Measurements from ENCODE around the gene NHLRC4. TPM values are rescaled to one million over a fixed set of nuclear protein-coding genes. Genes with fewer than 3 reads are reported as not detected.

NHLRC4 gene
- polyA plus RNA-seq, 3 donors = 6.4 to 6.9 (median 6.6) TPM

Other genes with a start within 250 kb of the NHLRC4 start
- 10 to 100 TPM; 15.2 to 17.0 (median 15.5) TPM for gene AXIN1, start 214.3 kb upstream of the NHLRC4 start, polyA plus RNA-seq (ENCODE audit: insufficient read length in 3 of 3)
- 10 to 100 TPM; 58.9 to 70.6 (median 61.9) TPM for gene MRPL28, start 196.5 kb upstream of the NHLRC4 start, polyA plus RNA-seq (ENCODE audit: insufficient read length in 3 of 3)
- 10 to 100 TPM; 53.9 to 75.4 (median 66.1) TPM for gene PGAP6, start 185.0 kb upstream of the NHLRC4 start, polyA plus RNA-seq (ENCODE audit: insufficient read length in 3 of 3)
- gene NME4, start 169.8 kb upstream of the NHLRC4 start, polyA plus RNA-seq (ENCODE audit: insufficient read length in 3 of 3) = 100 to 1,000 TPM in 2 of 3 donors, 10 to 100 TPM in 1; 95.3 to 124 (median 109) TPM
- gene DECR2, start 165.1 kb upstream of the NHLRC4 start, polyA plus RNA-seq (ENCODE audit: insufficient read length in 3 of 3) = 10 to 100 TPM; 15.7 to 28.3 (median 21.6) TPM
- gene RAB11FIP3, start 141.4 kb upstream of the NHLRC4 start, polyA plus RNA-seq (ENCODE audit: insufficient read length in 3 of 3) = 10 to 100 TPM; 65.2 to 95.2 (median 81.0) TPM
- 10 to 100 TPM; 18.2 to 19.8 (median 18.2) TPM for gene CAPN15, start 39.3 kb upstream of the NHLRC4 start, polyA plus RNA-seq (ENCODE audit: insufficient read length in 3 of 3)
- 1 to 10 TPM; 7.4 to 8.6 (median 7.5) TPM for gene PRR35, start 6.6 kb upstream of the NHLRC4 start, polyA plus RNA-seq (ENCODE audit: insufficient read length in 3 of 3)
- gene PIGQ, start 3.0 kb downstream of the NHLRC4 start, polyA plus RNA-seq (ENCODE audit: insufficient read length in 3 of 3) = 10 to 100 TPM; 49.8 to 55.6 (median 50.4) TPM
- gene RAB40C, start 23.1 kb downstream of the NHLRC4 start, polyA plus RNA-seq (ENCODE audit: insufficient read length in 3 of 3) = 10 to 100 TPM; 12.7 to 16.6 (median 14.4) TPM
- 1 to 10 TPM in 1 of 3 donors, under 1 TPM in 2; 0.82 to 1.2 (median 0.94) TPM for gene WFIKKN1, start 64.0 kb downstream of the NHLRC4 start, polyA plus RNA-seq (ENCODE audit: insufficient read length in 3 of 3)
- 10 to 100 TPM; 34.8 to 45.2 (median 42.0) TPM for gene METTL26, start 69.3 kb downstream of the NHLRC4 start, polyA plus RNA-seq (ENCODE audit: insufficient read length in 3 of 3)
- gene MCRIP2, start 74.8 kb downstream of the NHLRC4 start, polyA plus RNA-seq (ENCODE audit: insufficient read length in 3 of 3) = 10 to 100 TPM; 11.1 to 15.5 (median 12.5) TPM
- 10 to 100 TPM; 22.4 to 27.5 (median 22.8) TPM for gene WDR90, start 82.4 kb downstream of the NHLRC4 start, polyA plus RNA-seq (ENCODE audit: insufficient read length in 3 of 3)
- 10 to 100 TPM; 58.2 to 68.2 (median 60.6) TPM for gene RHOT2, start 101.1 kb downstream of the NHLRC4 start, polyA plus RNA-seq (ENCODE audit: insufficient read length in 3 of 3)
- gene RHBDL1, start 108.7 kb downstream of the NHLRC4 start, polyA plus RNA-seq (ENCODE audit: insufficient read length in 3 of 3) = 1 to 10 TPM in 2 of 3 donors, under 1 TPM in 1; 0.58 to 1.5 (median 1.1) TPM
- 100 to 1,000 TPM; 117 to 125 (median 120) TPM for gene STUB1, start 113.4 kb downstream of the NHLRC4 start, polyA plus RNA-seq (ENCODE audit: insufficient read length in 3 of 3)
- gene JMJD8, start 117.3 kb downstream of the NHLRC4 start, polyA plus RNA-seq (ENCODE audit: insufficient read length in 3 of 3) = 10 to 100 TPM; 56.0 to 68.0 (median 65.2) TPM
- 10 to 100 TPM in 1 of 3 donors, 1 to 10 TPM in 2; 9.2 to 10.2 (median 9.5) TPM for gene WDR24, start 123.4 kb downstream of the NHLRC4 start, polyA plus RNA-seq (ENCODE audit: insufficient read length in 3 of 3)
- gene FBXL16, start 138.8 kb downstream of the NHLRC4 start, polyA plus RNA-seq (ENCODE audit: insufficient read length in 3 of 3) = 1 to 10 TPM in 2 of 3 donors, under 1 TPM in 1; 0.96 to 1.8 (median 1.1) TPM
- gene METRN, start 148.1 kb downstream of the NHLRC4 start, polyA plus RNA-seq (ENCODE audit: insufficient read length in 3 of 3) = 1 to 10 TPM; 4.5 to 6.0 (median 5.2) TPM
- 10 to 100 TPM in 2 of 3 donors, 1 to 10 TPM in 1; 8.4 to 11.0 (median 10.2) TPM for gene ANTKMT, start 154.1 kb downstream of the NHLRC4 start, polyA plus RNA-seq (ENCODE audit: insufficient read length in 3 of 3)
- gene CCDC78, start 159.4 kb downstream of the NHLRC4 start, polyA plus RNA-seq (ENCODE audit: insufficient read length in 3 of 3) = 1 to 10 TPM in 2 of 3 donors, under 1 TPM in 1; 0.74 to 1.3 (median 1.2) TPM
- 1 to 10 TPM; 3.4 to 4.0 (median 3.8) TPM for gene HAGHL, start 160.1 kb downstream of the NHLRC4 start, polyA plus RNA-seq (ENCODE audit: insufficient read length in 3 of 3)
- gene CIAO3, start 174.0 kb downstream of the NHLRC4 start, polyA plus RNA-seq (ENCODE audit: insufficient read length in 3 of 3) = 10 to 100 TPM; 18.9 to 23.4 (median 22.8) TPM
- gene MSLN, start 193.7 kb downstream of the NHLRC4 start, polyA plus RNA-seq (ENCODE audit: insufficient read length in 3 of 3) = 10 to 100 TPM; 12.1 to 24.9 (median 13.8) TPM
- 10 to 100 TPM; 10.1 to 11.0 (median 10.4) TPM for gene RPUSD1, start 221.4 kb downstream of the NHLRC4 start, polyA plus RNA-seq (ENCODE audit: insufficient read length in 3 of 3)
- 10 to 100 TPM; 16.0 to 21.1 (median 16.5) TPM for gene CHTF18, start 221.6 kb downstream of the NHLRC4 start, polyA plus RNA-seq (ENCODE audit: insufficient read length in 3 of 3)
- gene GNG13, start 233.7 kb downstream of the NHLRC4 start, polyA plus RNA-seq (ENCODE audit: insufficient read length in 3 of 3) = under 1 TPM in 2 of 3 donors, not detected in 1; 0.12 to 0.31 TPM